ENCODE results near the gene METTL3. TPM values are rescaled to one million over a fixed set of nuclear protein-coding genes. Genes with fewer than 3 reads are reported as not detected.

Gene METTL3
- total and polyA plus RNA-seq, 2 donors (not counting 1 experiment from before 2014, with no cell fraction given), result 39.2 to 59.9 TPM

DNA sequence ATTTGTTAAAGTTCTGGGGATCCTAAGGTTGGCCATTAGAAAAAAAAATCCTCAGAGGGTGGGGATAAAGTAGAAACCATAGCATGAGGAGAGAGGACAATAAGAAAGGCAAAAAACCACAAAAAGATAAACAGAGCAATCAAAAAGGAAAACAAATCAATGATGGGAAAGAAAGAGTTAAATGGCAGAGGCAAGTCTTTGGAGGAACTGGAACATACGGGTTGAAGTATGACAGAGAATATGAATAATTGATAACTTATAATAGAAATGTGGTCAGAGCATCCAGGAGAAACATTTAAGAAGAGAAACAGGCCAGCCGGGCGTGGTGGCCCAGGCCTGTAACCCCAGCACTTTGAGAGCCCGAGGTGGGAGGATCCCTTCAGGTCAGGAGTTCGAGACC, 32.8 kb upstream of the METTL3 start:
- Histone ChIP-seq H3K27me3 (ENCODE audit: control insufficient read depth, insufficient read depth, low read length) (no peaks in the 10 kb centered on the region), H3K36me3 (ENCODE audit: control insufficient read depth, insufficient read depth, low read length) (no peaks in the 10 kb centered on the region), H3K4me1 (ENCODE audit: control insufficient read depth, extremely low read depth, insufficient read depth, low read length) (no peaks in the 10 kb centered on the region), H3K79me2 (ENCODE audit: control insufficient read depth, insufficient read depth, low read length) (no peaks in the 10 kb centered on the region), H2AFZ (ENCODE audit: low read length) (no peak overlapping the region), H4K20me1 (ENCODE audit: control insufficient read depth, extremely low read depth, insufficient read depth, low read length) (no peaks in the 10 kb centered on the region), H3K9me3 (ENCODE audit: control insufficient read depth, insufficient read depth, low read depth, low read length) (no peaks in the 10 kb centered on the region), H3K4me2 (ENCODE audit: extremely low read depth, insufficient read depth, low read length) (no peak overlapping the region), H3K27ac (ENCODE audit: insufficient read depth, low read length) (no peak overlapping the region), H3K4me3 (replicated peaks in 1 of 4; ENCODE audit: control extremely low read depth in 1 of 4, insufficient read depth in 1 of 4, low read depth in 3 of 4, low read length in 4 of 4) (no peak overlapping the region), H3K9ac (ENCODE audit: insufficient read depth, low read length) (no peak overlapping the region)
- TF ChIP-seq EZH2 (IDR thresholded peaks at IDR 0.05; ENCODE audit: low read length, missing control alignments), result no peak
- TF ChIP-seq, protein P1, sequence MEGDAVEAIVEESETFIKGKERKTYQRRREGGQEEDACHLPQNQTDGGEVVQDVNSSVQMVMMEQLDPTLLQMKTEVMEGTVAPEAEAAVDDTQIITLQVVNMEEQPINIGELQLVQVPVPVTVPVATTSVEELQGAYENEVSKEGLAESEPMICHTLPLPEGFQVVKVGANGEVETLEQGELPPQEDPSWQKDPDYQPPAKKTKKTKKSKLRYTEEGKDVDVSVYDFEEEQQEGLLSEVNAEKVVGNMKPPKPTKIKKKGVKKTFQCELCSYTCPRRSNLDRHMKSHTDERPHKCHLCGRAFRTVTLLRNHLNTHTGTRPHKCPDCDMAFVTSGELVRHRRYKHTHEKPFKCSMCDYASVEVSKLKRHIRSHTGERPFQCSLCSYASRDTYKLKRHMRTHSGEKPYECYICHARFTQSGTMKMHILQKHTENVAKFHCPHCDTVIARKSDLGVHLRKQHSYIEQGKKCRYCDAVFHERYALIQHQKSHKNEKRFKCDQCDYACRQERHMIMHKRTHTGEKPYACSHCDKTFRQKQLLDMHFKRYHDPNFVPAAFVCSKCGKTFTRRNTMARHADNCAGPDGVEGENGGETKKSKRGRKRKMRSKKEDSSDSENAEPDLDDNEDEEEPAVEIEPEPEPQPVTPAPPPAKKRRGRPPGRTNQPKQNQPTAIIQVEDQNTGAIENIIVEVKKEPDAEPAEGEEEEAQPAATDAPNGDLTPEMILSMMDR (conservative IDR thresholded peaks at IDR 0.05 in 1 of 2, IDR thresholded peaks at IDR 0.05 in 1 of 2; ENCODE audit: low read depth in 1 of 2, low read length in 2 of 2), result no peak
- DNase-seq (ENCODE audit: low read depth in 2 of 2), result no peak

DNA sequence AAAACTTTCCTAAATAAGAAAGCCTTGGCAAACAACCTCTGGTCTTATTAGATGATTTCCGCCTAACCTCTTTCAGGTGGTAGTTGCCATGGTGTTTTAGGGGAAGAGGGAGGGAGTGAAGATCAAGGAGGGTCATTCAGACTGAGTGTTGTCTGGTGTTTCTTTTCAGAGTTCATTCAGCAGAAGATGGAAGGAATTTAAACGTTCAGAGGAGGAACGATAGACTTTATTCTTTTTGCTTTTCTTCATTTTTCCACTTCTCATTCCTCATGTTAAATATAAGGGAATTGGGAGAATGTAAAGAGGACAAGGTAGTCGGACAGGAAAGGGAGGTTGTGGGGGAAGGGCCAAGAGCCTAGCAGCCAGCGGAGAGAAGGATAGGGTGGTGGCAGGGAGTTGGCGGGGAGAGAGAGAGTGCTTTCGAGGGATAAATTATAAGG, 32.4 kb upstream of the METTL3 start:
- H4K20me1 ChIP-seq (ENCODE audit: control insufficient read depth, extremely low read depth, insufficient read depth, low read length), result no peaks in the 10 kb centered on the region
- no peaks in the 10 kb centered on the region for H3K79me2 ChIP-seq (ENCODE audit: control insufficient read depth, insufficient read depth, low read length)
- DNase-seq (ENCODE audit: low read depth in 2 of 2), result no peak
- no peaks in the 10 kb centered on the region for H3K27me3 ChIP-seq (ENCODE audit: control insufficient read depth, insufficient read depth, low read length)
- no peak overlapping the region for H3K4me3 ChIP-seq (replicated peaks in 1 of 4; ENCODE audit: control extremely low read depth in 1 of 4, insufficient read depth in 1 of 4, low read depth in 3 of 4, low read length in 4 of 4)
- TF ChIP-seq, protein P1 (conservative IDR thresholded peaks at IDR 0.05 in 1 of 2, IDR thresholded peaks at IDR 0.05 in 1 of 2; ENCODE audit: low read depth in 1 of 2, low read length in 2 of 2), result no peak
- no peak for TF ChIP-seq EZH2 (IDR thresholded peaks at IDR 0.05; ENCODE audit: low read length, missing control alignments)
- H3K9ac ChIP-seq (ENCODE audit: insufficient read depth, low read length), result no peak overlapping the region
- H2AFZ ChIP-seq (ENCODE audit: low read length), result no peak overlapping the region
- no peaks in the 10 kb centered on the region for H3K4me1 ChIP-seq (ENCODE audit: control insufficient read depth, extremely low read depth, insufficient read depth, low read length)
- H3K27ac ChIP-seq (ENCODE audit: insufficient read depth, low read length), result no peak overlapping the region
- no peaks in the 10 kb centered on the region for H3K9me3 ChIP-seq (ENCODE audit: control insufficient read depth, insufficient read depth, low read depth, low read length)
- H3K4me2 ChIP-seq (ENCODE audit: extremely low read depth, insufficient read depth, low read length), result no peak overlapping the region
- no peaks in the 10 kb centered on the region for H3K36me3 ChIP-seq (ENCODE audit: control insufficient read depth, insufficient read depth, low read length)

DNA sequence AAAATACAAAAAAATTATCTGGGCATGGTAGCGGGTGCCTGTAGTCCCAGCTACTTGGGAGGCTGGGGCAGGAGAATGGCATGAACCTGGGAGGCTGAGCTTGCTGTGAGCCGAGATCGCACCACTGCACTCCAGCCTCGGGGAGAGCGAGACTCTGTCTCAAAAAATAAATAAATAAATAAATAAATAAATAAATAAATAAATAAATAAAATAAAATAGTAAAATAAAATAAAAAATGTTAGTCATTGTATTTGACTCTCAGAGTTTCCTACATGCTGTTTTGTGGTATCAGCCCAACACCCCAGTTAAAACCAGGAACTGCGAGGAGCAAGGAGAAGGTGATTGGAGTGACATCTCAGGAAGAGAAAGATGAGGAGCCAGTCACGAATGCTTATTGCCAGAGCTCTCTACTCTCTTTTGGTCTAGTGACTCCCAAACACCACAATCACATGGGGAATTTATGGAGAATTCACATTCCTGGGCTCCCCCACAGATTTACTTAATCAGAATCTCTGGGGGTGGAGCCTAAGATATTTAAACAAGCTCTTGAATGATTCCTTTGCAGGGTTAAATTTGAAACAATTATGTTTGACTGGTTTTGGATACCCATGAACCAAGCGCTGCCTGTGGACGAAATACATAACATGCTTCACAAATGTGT, 30.4 kb upstream of the METTL3 start:
- H3K4me1 ChIP-seq (ENCODE audit: control insufficient read depth, extremely low read depth, insufficient read depth, low read length), result no peaks in the 10 kb centered on the region
- no peak overlapping the region for H3K27ac ChIP-seq (ENCODE audit: insufficient read depth, low read length)
- no peak overlapping the region for H3K4me2 ChIP-seq (ENCODE audit: extremely low read depth, insufficient read depth, low read length)
- H3K27me3 ChIP-seq (ENCODE audit: control insufficient read depth, insufficient read depth, low read length), result peaks cover 11% of the 10 kb centered on the region
- H4K20me1 ChIP-seq (ENCODE audit: control insufficient read depth, extremely low read depth, insufficient read depth, low read length), result no peaks in the 10 kb centered on the region
- no peak for TF ChIP-seq EZH2 (IDR thresholded peaks at IDR 0.05; ENCODE audit: low read length, missing control alignments)
- TF ChIP-seq, protein P1 (conservative IDR thresholded peaks at IDR 0.05 in 1 of 2, IDR thresholded peaks at IDR 0.05 in 1 of 2; ENCODE audit: low read depth in 1 of 2, low read length in 2 of 2), result no peak
- H3K79me2 ChIP-seq (ENCODE audit: control insufficient read depth, insufficient read depth, low read length), result no peaks in the 10 kb centered on the region
- no peaks in the 10 kb centered on the region for H3K36me3 ChIP-seq (ENCODE audit: control insufficient read depth, insufficient read depth, low read length)
- no peak for DNase-seq (ENCODE audit: low read depth in 2 of 2)
- H2AFZ ChIP-seq (ENCODE audit: low read length), result no peak overlapping the region
- H3K9me3 ChIP-seq (ENCODE audit: control insufficient read depth, insufficient read depth, low read depth, low read length), result no peaks in the 10 kb centered on the region
- no peak overlapping the region for H3K9ac ChIP-seq (ENCODE audit: insufficient read depth, low read length)
- no peak overlapping the region for H3K4me3 ChIP-seq (replicated peaks in 1 of 4; ENCODE audit: control extremely low read depth in 1 of 4, insufficient read depth in 1 of 4, low read depth in 3 of 4, low read length in 4 of 4)
